Neural progenitor cell (in vitro differentiated cells): ENCODE measurements around the gene CADPS. TPM values are rescaled to one million over a fixed set of nuclear protein-coding genes. Genes with fewer than 3 reads are reported as not detected.

Source experiments
- DNase-seq: peaks from one replicate; pipeline ENCODE4 v3.0.0-alpha.2; 2016; ENCODE audit warnings: low spot score
- H2AFZ ChIP-seq: fragments of 200-600 bp; sonication (generic); replicated peaks from 2 replicates; pipeline ENCODE4 v1.6.1; 2016; ENCODE audit warnings: antibody characterized with exemption
- H3F3A ChIP-seq: fragments of 200-600 bp; sonication (generic); 2 replicates; pipeline ENCODE4 v1.6.1; 2016; ENCODE audit warnings: antibody characterized with exemption, low read depth
- H3K27ac ChIP-seq: fragments of 200-600 bp; sonication (generic); 2 replicates; pipeline ENCODE4 v1.5.1; 2016; ENCODE audit warnings: mild to moderate bottlenecking
- H3K27me3 ChIP-seq: fragments of 200-600 bp; sonication (generic); 2 replicates; pipeline ENCODE4 v1.6.1; 2016; ENCODE audit warnings: mild to moderate bottlenecking, moderate library complexity
- H3K36me3 ChIP-seq: fragments of 200-600 bp; sonication (generic); 2 replicates; pipeline ENCODE4 v1.5.1; 2016
- H3K4me1 ChIP-seq: fragments of 200-600 bp; sonication (generic); 2 replicates; pipeline ENCODE4 v1.6.1; 2016; ENCODE audit warnings: mixed run types
- H3K4me2 ChIP-seq: fragments of 200-600 bp; sonication (generic); 2 replicates; pipeline ENCODE4 v1.6.1; 2016
- H3K4me3 ChIP-seq: fragments of 200-600 bp; sonication (generic); 2 replicates; pipeline ENCODE4 v1.5.1; 2016
- H3K79me2 ChIP-seq: fragments of 200-600 bp; sonication (generic); 2 replicates; pipeline ENCODE4 v1.6.1; 2016; ENCODE audit warnings: low read depth
- H3K9ac ChIP-seq: fragments of 200-600 bp; sonication (generic); 2 replicates; pipeline ENCODE4 v1.6.1; 2016
- H3K9me3 ChIP-seq: fragments of 200-600 bp; sonication (generic); 2 replicates; pipeline ENCODE4 v1.5.1; 2016; ENCODE audit warnings: low read depth
- H4K20me1 ChIP-seq: fragments of 200-600 bp; sonication (generic); 2 replicates; pipeline ENCODE4 v1.6.1; 2016; ENCODE audit warnings: low read depth
- H3K27ac Mint-ChIP-seq: 3 replicates; pipeline ENCODE4 v1.8.0; 2021; ENCODE audit warnings: mixed read lengths
- H3K27me3 Mint-ChIP-seq: 2 replicates; pipeline ENCODE4 v1.8.0; 2022; ENCODE audit warnings: low read depth, mild to moderate bottlenecking, inconsistent platforms, moderate library complexity, mixed read lengths; ENCODE audit not compliant: insufficient read depth
- H3K36me3 Mint-ChIP-seq: 3 replicates; pipeline ENCODE4 v1.8.0; 2021; ENCODE audit warnings: mixed read lengths
- H3K4me1 Mint-ChIP-seq: 3 replicates; pipeline ENCODE4 v1.8.0; 2021; ENCODE audit warnings: mixed read lengths
- H3K4me3 Mint-ChIP-seq: 3 replicates; pipeline ENCODE4 v1.8.0; 2021; ENCODE audit warnings: mild to moderate bottlenecking, moderate library complexity, mixed read lengths
- H3K9me3 Mint-ChIP-seq: 3 replicates; pipeline ENCODE4 v1.8.0; 2020; ENCODE audit warnings: mixed read lengths
- EZH2 ChIP-seq: fragments of 200-600 bp; sonication (generic); IDR thresholded peaks from 2 replicates; pipeline ENCODE4 v1.6.1; 2017; ENCODE audit warnings: antibody characterized with exemption, mild to moderate bottlenecking, moderate library complexity
- EZH2phosphoT487 ChIP-seq: fragments of 200-600 bp; sonication (generic); IDR thresholded peaks from 2 replicates; pipeline ENCODE4 v1.6.1; 2017; ENCODE audit warnings: antibody characterized with exemption
- total RNA-seq: library from RNA; depleted of rRNA; stranded (reverse); fragments of >200 nt; gene quantifications from 2 replicates; pipeline ENCODE4 v1.2.3, GENCODE V29; 2015; ENCODE audit warnings: low replicate concordance
- TF ChIP-seq, protein P1 (sequence below): fragments of 200-600 bp; sonication (generic); IDR thresholded peaks from 2 replicates; pipeline ENCODE4 v1.5.1; 2017; ENCODE audit warnings: antibody characterized with exemption, mild to moderate bottlenecking

CADPS gene
- total RNA-seq, 1 donor from 2014 or later = 17.3 TPM

DNA sequence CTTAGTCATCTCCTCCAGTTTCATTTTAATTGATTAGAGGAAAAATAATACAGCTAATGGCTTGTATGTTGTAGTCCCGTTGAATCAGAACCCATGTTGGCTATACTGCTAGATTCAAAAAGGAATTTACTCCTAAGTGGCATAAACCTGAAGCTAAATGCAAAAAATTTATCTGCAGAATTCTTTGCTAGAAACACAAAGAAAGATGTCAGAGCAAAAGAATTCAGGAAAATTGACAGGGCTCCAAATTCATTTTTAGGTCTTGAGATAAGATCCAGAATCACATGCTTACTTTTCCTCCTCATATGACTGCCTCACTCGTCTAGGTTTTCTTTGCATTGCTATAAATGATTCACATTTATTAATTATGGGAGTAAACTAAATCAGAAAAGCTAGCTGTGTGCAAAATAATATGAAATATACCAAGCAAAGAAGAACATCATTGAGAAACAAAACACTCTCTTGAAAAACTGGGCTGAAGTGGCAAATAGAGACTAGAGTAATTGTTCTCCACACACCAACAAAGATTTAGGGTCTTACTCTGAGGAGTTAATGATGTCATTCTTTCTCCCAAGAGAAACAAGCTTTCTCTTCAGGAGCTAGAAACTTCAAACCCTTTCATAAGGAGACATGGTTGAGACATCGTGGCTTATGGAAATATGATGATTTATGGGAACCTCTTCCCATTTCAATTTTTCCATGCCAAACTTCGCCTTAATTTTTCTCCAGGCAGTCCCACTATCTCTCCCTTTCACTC lies 407.1 kb downstream of the CADPS start:
- Histone ChIP-seq H3K27me3 (peaks cover 7% of the 10 kb centered on the region), H3K4me1 (no peaks in the 10 kb centered on the region), H3F3A (no peaks in the 10 kb centered on the region), H3K4me3 (no peak overlapping the region), H3K36me3 (no peaks in the 10 kb centered on the region), H3K27ac (no peak overlapping the region), H3K79me2 (no peaks in the 10 kb centered on the region), H4K20me1 (no peaks in the 10 kb centered on the region), H2AFZ (no peak overlapping the region), H3K4me2 (no peak overlapping the region), H3K9me3 (no peaks in the 10 kb centered on the region), H3K9ac (no peak overlapping the region)
- no peak for DNase-seq
- Mint-ChIP-seq H3K36me3 (peaks cover 6% of the 10 kb centered on the region), H3K27ac (no peak overlapping the region), H3K27me3 (no peaks in the 10 kb centered on the region), H3K4me3 (no peak overlapping the region), H3K9me3 (peaks cover 7% of the 10 kb centered on the region), H3K4me1 (no peaks in the 10 kb centered on the region)
- no peak for TF ChIP-seq EZH2phosphoT487
- no peak for TF ChIP-seq EZH2
- TF ChIP-seq, protein P1, sequence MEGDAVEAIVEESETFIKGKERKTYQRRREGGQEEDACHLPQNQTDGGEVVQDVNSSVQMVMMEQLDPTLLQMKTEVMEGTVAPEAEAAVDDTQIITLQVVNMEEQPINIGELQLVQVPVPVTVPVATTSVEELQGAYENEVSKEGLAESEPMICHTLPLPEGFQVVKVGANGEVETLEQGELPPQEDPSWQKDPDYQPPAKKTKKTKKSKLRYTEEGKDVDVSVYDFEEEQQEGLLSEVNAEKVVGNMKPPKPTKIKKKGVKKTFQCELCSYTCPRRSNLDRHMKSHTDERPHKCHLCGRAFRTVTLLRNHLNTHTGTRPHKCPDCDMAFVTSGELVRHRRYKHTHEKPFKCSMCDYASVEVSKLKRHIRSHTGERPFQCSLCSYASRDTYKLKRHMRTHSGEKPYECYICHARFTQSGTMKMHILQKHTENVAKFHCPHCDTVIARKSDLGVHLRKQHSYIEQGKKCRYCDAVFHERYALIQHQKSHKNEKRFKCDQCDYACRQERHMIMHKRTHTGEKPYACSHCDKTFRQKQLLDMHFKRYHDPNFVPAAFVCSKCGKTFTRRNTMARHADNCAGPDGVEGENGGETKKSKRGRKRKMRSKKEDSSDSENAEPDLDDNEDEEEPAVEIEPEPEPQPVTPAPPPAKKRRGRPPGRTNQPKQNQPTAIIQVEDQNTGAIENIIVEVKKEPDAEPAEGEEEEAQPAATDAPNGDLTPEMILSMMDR = no peak

- Mint-ChIP-seq H3K4me3 (no peak overlapping the region), H3K4me1 (peaks cover 2% of the 10 kb centered on the region), H3K36me3 (no peaks in the 10 kb centered on the region), H3K9me3 (no peaks in the 10 kb centered on the region), H3K27me3 (no peaks in the 10 kb centered on the region), H3K27ac (no peak overlapping the region)
- H3K27ac ChIP-seq = no peak overlapping the region
- peaks cover 28% of the 10 kb centered on the region for H3K27me3 ChIP-seq
- peaks cover 9% of the 10 kb centered on the region for H3K4me1 ChIP-seq
- no peaks in the 10 kb centered on the region for H3F3A ChIP-seq
- H3K4me2 ChIP-seq = no peak overlapping the region
- no peak overlapping the region for H3K4me3 ChIP-seq
- H3K36me3 ChIP-seq = no peaks in the 10 kb centered on the region
- no peak overlapping the region for H3K9ac ChIP-seq
- H3K79me2 ChIP-seq = no peaks in the 10 kb centered on the region
- no peak for DNase-seq
- H3K9me3 ChIP-seq = no peaks in the 10 kb centered on the region
- no peak overlapping the region for H2AFZ ChIP-seq
- TF ChIP-seq, protein P1 = no peak
- H4K20me1 ChIP-seq = no peaks in the 10 kb centered on the region
Measured at GRCh38 chr3:62462788-62463187, 412.4 kb downstream of the CADPS start.

- TF ChIP-seq EZH2phosphoT487 (no peak), EZH2 (no peak)
- TF ChIP-seq, protein P1 = no peak
Measured at GRCh38 chr3:62462104-62462762, 413.0 kb downstream of the CADPS start.

More at GRCh38 chr3:62462104-62462762, 413.0 kb downstream of the CADPS start:
- H3K27ac Mint-ChIP-seq = no peak overlapping the region
- H3K4me1 Mint-ChIP-seq = peaks cover 2% of the 10 kb centered on the region
- peaks cover 28% of the 10 kb centered on the region for H3K27me3 ChIP-seq
- no peaks in the 10 kb centered on the region for H3K9me3 ChIP-seq
- no peak overlapping the region for H3K27ac ChIP-seq
- H3K4me1 ChIP-seq = peaks cover 9% of the 10 kb centered on the region
- no peaks in the 10 kb centered on the region for H3K36me3 ChIP-seq
- no peaks in the 10 kb centered on the region for H3K36me3 Mint-ChIP-seq
- H3K4me3 Mint-ChIP-seq = no peak overlapping the region
- no peaks in the 10 kb centered on the region for H3F3A ChIP-seq
- no peak overlapping the region for H3K9ac ChIP-seq
- H3K4me2 ChIP-seq = no peak overlapping the region
- no peak for DNase-seq
- H3K27me3 Mint-ChIP-seq = no peaks in the 10 kb centered on the region
- H3K9me3 Mint-ChIP-seq = no peaks in the 10 kb centered on the region
- H3K4me3 ChIP-seq = no peak overlapping the region
- no peaks in the 10 kb centered on the region for H4K20me1 ChIP-seq
- H3K79me2 ChIP-seq = no peaks in the 10 kb centered on the region
- H2AFZ ChIP-seq = no peak overlapping the region
